Measurements from ENCODE around the gene NNAT.
"Not testable (repeated sequence)": the region's sequence is repeated elsewhere in the genome, so short reads cannot be mapped to it uniquely, and the experiment has no call there.

Gene NNAT

DNA sequence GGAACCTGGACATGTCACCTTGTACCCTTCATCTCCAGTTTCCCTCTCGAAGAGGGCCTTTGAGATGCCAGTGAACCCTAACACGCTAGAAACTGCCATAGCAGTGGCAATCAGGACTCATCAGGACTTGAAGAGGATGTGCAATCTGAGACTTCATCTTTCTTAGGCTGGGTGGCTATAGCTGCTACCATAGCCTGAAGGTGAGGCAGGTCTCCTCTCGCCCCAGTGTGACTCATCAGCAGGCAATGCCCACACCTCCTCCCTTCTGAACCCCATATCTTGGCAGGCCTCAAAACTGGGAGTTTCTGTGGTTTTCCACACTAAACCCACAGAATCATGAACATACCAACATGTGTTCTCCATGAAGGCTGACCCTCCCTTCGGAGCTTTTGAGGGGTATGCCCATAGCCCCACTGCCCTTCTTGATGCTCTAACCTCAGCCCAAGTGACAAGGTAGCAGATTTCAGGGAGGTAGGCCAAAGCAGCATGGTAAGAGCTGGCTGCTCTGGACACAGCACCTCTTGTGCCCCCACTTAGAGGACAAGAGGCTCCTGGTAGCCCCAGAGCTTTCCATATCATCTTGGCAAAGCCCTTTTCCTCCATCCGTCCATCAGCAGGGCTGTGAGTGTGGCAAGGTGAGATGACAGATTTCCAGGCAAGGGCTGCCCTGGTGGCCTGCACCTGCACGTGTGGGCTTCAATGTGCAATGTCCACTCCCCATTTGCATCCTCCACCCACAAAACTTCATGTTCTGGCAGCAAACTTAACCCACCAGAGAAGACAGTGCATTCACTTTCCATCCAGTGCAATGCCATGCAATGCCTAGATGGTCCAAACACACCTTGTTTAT, 4.0 kb downstream of the NNAT start:
- DNase-seq: no peak

DNA sequence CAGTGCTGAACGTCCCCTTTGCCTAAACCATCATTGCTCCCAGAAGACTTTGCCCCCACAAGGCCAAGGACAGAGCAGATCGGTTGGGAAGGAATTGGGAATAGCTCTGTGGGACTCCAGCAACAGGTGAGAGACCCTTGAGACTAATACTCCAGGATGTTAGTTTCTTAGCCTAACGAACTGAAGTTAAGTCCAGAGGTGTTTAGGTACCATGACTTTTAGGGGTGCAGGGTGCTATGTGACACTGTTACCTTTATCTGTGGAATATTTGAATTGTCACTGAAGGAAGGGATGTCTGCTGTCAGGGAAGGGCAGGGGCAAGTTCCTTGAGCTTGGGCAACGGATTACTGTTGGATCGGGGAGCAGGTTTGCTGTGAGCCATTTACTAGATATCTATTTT, 4.8 kb downstream of the NNAT start:
- DNase-seq: no peak

- no peak for DNase-seq
These were observed 5.3 kb downstream of the NNAT start for GRCh38 chr20:37526238-37526838.

DNA sequence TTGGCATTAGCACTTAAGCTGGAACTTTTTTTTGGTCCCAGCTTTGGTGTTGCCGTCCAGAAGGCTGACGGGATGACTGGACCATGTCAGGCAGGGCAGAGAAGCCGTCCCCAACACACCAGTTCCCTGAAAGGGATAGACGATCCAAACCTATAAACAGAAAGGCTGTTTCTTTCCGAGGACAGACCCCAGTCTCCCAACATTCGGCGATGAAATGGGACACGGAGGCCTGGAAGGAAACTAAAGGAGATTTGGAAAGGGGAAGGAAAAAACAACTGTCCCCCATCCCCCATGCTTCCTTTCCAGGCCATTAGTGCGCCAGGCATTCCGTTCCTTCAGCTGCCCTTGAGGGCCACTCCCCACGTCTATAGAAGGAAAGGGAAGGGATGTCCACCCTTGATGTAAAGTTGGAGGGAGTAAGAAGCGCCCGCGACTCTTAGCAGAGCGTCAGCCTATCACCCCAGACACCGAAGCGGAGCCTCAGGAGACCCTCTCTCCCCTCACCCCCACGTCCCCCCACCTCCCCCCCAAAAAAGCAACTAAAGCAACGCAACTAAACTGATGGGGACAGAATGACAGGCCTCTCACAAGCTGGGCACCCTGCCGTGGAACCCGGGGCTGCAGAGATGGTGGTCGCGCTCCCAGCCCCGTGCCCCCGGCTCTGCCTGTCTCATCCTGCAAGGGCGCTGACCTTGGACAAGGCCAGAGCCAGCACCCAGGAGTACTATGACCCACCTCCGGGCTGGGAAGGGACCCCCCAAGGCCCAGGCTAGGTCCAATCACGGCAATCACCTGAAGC, 6.0 kb downstream of the NNAT start:
- no peak for DNase-seq

DNA sequence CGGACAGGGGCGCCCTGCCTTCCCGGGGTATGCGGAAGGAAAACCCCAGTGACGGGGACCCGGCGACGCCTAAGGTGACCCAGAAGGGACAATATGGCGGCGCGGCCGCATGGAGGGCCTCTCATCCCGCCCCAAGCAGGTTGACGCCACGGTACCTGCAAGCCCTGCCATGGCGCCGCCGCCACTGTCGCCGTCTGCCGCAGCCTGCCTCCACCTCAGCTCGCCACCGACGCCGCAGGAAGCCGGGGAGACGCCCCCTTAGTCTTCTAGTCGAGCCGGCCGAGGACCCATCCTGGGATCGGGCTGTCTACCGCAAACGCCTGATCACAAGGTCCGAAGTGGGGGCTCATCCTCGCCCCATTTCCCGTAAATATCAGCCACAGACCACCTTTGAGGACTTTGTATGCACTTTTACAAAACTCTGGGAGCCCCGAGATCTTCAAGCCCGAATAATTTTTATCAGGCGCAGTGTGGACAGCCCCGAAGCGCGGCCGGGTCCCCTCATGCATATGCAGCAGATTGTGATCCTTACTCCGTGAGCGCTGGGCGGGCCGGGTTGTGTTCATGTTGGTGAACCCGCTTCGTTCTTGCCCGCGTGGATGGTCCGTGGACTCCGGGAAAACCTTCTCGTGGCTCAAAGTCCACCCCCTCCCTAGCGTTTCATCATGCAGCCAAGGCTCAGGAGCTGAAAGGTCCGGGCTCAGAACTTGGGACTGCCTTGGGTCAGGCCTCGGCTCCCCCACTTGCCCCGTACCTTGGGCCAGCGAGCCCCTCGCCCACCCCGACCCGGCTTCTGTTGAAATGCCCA, 6.8 kb downstream of the NNAT start, which contains the start of gene BLCAP:
Gene BLCAP, minus strand, starts transcription at position 239 of the 808 bp plus-strand sequence. CDS start 8,702 bp downstream, outside the sequence.
- DNase-seq: peak; percentile 93

- no peak for DNase-seq
These were observed 7.6 kb downstream of the NNAT start for GRCh38 chr20:37528446-37529213.

GRCh38 chr20:37529214-37529967, 8.3 kb downstream of the NNAT start:
- no peak for DNase-seq

DNA sequence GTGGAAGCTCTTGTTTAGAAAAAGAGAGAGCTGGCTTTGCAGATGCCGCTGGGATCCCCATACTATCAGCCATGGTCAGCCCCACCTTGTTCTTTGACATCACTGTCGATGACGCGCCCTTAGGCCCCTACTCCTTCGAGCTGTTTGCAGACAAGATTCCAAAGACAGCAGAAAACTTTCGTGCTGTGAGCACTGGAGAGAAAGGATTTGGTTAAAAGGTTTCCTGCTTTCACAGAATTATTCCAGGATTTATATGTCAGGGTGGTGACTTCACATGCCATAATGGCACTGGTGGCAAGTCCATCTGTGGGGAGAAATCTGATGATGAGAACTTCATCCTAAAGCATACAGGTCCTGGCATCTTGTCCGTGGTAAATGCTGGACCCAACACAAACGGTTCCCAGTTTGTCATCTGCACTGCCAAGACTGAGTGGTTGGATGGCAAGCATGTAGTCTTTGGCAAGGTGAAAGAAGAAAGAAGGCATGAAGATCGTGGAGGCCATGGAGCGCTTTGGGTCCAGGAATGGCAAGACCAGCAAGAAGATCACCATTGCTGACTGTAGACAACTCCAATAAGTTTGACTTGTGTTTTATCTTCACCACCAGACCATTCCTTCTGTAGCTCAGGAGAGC, 9.0 kb downstream of the NNAT start:
- no peak for DNase-seq

GRCh38 chr20:37530696-37531095, 9.6 kb downstream of the NNAT start:
- no peak for DNase-seq

DNA sequence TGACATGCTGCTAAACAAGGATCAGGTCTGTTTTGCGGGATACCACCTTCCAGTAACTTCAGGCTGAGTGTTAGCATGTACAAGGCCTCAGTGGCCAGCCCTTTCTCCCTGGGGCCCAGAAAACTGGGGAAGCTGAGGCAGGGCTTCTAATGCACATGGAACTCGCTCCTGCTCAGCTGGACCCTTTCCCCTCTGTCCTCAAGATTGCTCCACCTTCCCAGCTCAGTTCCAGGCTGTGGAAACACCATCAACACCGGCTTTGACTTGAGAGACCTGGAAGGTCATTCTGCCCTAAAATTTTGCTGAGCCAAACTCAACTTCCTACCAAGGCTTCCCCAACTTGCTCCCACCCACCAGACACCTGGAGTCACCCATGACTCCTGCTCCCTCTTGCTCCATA, 10.8 kb downstream of the NNAT start:
- no peak for DNase-seq

DNA sequence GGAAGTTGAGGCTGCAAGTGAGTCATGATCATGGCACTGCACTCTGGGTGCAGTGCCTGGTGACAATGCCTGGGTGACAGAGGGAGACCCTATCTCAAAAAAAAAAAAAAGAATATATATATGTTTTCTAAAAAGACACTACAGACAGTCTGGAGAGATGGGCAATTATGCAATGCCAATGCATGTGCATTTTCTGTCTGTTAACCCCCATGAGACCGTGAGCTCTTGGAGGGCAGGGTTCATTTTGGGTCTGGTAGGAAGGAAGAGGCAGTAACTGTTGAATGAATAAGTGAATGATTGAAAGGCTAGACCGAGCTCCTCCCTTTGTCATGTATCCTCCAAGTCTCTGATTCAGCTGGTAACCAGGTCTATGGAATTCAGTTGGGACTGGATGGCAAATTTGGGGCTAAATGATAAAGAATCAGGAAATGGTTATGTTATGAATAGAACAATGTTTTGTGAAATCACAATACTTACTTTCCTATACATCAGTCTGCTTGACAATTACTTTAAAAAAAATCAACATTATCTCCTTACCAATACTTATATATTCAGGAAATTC, 12.2 kb downstream of the NNAT start:
- DNase-seq: no peak

DNA sequence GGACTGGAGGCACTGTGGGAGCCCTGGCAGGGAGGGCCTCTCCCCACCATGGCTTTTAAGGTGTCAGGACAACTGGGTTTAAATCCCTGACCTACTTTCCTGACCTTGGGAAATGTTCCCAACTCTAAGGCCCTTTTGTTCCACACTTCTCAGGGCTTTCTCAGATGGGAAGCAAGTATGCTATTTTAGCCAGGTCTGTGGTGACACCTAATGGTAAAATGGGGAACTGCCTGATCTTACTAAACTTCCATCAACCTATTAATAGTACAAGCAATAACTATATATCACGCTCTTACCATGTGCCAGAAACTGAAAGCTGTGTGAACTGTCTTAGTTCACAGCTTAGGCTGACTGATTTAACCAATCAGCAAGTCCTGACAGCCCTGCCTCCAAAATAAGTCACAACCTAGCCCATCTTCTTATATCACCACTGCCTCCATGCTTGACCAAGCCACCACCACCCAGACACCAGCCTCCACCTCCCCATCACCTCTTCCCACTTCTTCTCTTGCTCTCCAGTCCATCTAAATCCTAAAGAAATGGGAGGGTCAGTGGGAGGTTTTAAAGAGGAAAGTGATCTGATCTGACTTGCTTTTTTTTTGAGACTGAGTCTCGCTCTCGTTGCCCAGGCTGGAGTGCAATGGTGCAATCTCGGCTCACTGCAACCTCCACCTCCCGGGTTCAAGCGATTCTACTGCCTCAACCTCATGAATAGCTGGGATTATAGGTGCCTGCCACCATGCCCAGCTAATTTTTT, 13.5 kb downstream of the NNAT start:
- peak; percentile 58 for DNase-seq

DNA sequence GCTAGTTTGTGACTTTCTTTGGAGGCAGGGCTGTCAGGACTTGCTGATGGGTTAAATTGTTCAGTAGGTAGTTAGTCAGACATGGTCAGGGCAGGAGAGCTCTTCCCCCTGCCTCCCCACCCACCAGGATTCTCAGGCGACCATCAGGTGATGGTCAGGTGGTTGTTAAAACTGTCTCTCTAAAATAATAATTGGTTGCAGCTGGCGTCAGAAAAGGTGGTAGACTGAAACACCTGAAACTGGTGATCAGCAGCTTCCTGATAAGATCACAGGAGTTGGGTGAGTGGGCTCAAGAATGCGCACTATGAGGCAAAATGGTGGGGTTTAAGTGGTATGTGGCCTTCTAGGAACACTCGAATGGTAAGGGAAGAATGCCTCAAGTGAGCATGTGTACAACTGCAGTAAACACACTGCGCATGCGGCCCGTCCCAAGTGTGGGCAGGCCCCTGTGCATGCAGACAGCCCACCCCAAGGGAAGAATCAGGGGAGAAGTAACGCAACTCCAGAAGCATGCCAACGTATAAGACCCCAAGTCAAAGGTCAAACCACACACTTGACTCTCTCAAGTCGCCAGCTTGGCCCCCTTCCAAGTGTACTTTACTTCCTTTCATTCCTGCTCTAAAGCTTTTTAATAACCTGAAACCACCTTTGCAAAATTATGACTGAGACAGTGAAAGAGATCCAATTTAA, 14.5 kb downstream of the NNAT start:
- DNase-seq: no peak

DNA sequence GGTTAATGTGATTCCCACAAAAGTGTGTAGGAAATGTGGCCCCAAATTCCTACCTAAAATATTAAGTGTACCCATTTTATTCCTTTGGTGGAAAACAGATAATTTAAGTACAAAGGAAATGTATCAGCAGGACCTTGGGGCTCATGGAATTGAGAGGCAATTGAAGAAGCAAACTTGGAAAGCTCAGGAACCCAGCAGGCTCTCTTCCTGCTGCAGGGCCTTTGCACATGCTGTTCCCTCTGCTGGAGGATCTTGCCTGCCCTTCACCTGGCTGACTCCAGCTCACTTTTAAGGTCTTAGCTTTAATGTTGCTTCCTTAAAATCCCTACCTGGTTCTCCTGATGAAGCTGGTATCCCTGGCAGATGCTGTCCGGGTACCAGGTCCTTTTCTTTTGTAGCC, 16.5 kb downstream of the NNAT start:
- DNase-seq: no peak

- DNase-seq: no peak
These were observed 17.0 kb downstream of the NNAT start for GRCh38 chr20:37538003-37538402.

DNA sequence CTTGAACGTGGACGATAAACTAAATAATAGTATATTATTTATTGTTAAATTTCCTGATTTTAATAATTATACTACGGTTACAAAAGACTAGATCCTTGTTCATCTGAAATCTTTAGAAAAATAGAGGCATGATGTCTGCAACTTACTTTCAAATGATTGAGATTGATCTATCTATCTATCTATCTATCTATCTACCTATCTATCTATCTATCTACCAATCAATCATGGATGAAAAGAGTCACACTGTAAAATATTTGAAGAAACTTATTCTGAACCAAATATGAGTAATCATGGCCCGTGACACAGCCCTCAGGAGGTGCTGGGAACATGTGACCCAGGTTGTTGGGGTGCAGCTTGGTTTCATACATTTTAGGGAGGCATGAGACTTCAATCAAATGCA, 18.4 kb downstream of the NNAT start:
- no peak for DNase-seq

GRCh38 chr20:37540001-37540400, 19.0 kb downstream of the NNAT start:
- DNase-seq: no peak

DNA sequence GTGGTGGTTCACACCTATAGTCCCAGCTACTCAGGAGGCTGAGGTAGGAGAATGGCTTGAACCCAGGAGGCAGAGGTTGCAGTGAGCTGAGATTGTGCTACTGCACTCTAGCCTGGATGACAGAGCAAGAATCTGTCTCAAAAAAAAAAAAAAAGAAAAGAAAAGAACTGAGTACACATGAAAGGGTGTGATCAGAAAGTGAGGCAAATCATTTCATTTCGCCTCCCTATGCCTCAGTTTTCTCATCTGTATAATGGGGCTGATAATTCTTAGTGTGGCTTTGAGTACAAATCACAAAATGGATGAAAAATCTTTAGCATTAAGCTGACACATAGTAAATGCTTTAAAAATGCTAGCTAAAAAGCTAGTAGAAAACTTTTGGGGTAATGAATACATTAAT, 19.8 kb downstream of the NNAT start:
- DNase-seq: not testable (repeated sequence)

DNA sequence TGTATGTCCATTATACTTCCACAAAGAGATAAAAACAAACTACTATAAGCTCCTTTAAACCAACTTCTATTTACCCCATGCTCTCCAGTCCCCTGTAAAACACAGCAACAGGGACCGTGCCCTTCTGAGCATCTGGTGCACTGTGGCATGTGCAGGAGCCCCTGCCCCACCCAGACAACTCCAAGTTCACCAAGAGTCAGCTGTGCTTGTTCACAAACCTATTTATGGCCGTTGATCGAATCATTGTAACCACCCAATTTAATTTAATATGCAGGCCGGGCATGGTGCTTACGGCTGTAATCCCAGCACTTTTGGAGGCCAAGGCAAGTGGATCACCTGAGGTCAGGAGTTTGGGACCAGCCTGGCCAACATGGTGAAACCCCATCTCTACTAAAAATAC, 20.3 kb downstream of the NNAT start:
- no peak for DNase-seq
